ENCODE results near the gene AKAP1. TPM values are rescaled to one million over a fixed set of nuclear protein-coding genes. Genes with fewer than 3 reads are reported as not detected.
A peak's percentile ranks its signal among the peaks of the same experiment; 100 is the strongest.

Gene AKAP1
- total and polyA plus RNA-seq, 9 of the 15 experiments (the other 6 are each of a cell fraction or from before 2014, with no cell fraction given) = 12.9 to 63.8 (median 36.4) TPM

DNA sequence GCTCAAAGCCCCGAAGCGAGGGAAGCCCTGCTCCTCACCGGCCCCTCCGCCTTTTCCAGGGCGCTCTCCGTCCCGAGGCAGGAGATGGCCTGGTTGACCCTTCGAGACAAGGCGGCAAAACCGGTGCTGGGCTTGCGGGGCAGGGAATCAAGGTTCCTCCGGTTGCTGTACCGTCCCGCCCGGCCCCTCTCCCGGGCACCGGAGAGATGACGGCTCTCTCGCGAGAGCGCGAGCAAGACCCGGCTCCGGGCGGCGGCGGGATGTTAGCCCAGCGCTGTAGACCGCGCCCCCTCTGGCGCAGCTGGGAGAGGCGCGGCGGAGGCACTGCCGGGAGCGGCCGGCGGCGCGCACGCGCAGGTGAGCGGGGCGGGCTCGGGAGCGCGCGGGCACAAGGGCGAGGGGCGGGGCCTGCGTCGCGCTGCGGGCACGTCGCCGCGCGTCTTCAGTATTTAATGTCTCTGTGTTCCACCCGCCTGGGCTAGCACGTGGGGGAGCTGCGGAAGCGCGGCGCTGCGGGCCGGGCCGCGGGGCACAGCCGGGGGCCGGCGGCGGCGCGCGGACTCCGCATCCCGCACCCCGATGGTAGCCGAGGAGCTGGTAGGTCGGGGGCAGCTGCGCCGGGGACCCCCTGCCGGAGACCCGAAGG, at the start of gene AKAP1 (continued):
- TF ChIP-seq NFE2 (IDR thresholded peaks at IDR 0.05; ENCODE audit: low read depth) (peak; percentile 2; the same call in 1 of the 2 replicates), ZNF766 (CRISPR knock-in tag; conservative IDR thresholded peaks at IDR 0.05) (peak; percentile 60; the same call in 1 of the 2 replicates), LCOR (CRISPR knock-in tag; IDR thresholded peaks at IDR 0.05) (0 out of 2 replicates have a peak, but pooled peaks have one; percentile 2), JUN (IDR thresholded peaks at IDR 0.05; ENCODE audit: borderline replicate concordance, low read depth, low read length) (no peak), JUN (CRISPR knock-in tag; IDR thresholded peaks at IDR 0.05; ENCODE audit: borderline replicate concordance) (0 out of 2 replicates have a peak, but pooled peaks have one; percentile 17), MAZ (CRISPR knock-in tag; conservative IDR thresholded peaks at IDR 0.05 in 1 of 2, IDR thresholded peaks at IDR 0.05 in 1 of 2) (peak; percentile 66 to 76; a peak in 3 of 4 replicates), FOXM1 (IDR thresholded peaks at IDR 0.05; ENCODE audit: low read depth) (no peak), FOXM1 (CRISPR knock-in tag; IDR thresholded peaks at IDR 0.05; ENCODE audit: low read depth) (no peak), BRF1 (IDR thresholded peaks at IDR 0.05; ENCODE audit: borderline replicate concordance, extremely low read depth, insufficient read length) (no peak), HOXB6 (CRISPR knock-in tag; IDR thresholded peaks at IDR 0.05; ENCODE audit: borderline replicate concordance) (no peak), MBD2 (IDR thresholded peaks at IDR 0.05; ENCODE audit: borderline replicate concordance, low read depth) (peak; percentile 26; the same call in 1 of the 2 replicates), SOX6 (IDR thresholded peaks at IDR 0.05) (peak; percentile 21; the same call in 1 of the 2 replicates), ZNF79 (CRISPR knock-in tag; IDR thresholded peaks at IDR 0.05; ENCODE audit: low read depth) (no peak), CREB1 (IDR thresholded peaks at IDR 0.05) (peak; percentile 84), CREB1 (CRISPR knock-in tag; IDR thresholded peaks at IDR 0.05) (peak; percentile 69; the same call in 1 of the 2 replicates), KDM5B (IDR thresholded peaks at IDR 0.05; ENCODE audit: insufficient replicate concordance, low read depth, low read length) (peak; percentile 93), PML (IDR thresholded peaks at IDR 0.05; ENCODE audit: low read length) (peak; percentile 82; the same call in 1 of the 2 replicates), STAG1 (CRISPR knock-in tag; IDR thresholded peaks at IDR 0.05; ENCODE audit: borderline replicate concordance) (no peak), SMARCA4 (IDR thresholded peaks at IDR 0.05) (peak; percentile 11; the same call in 1 of the 2 replicates), HDAC3 (IDR thresholded peaks at IDR 0.05; ENCODE audit: borderline replicate concordance, partially characterized antibody) (peak; percentile 24)
- TF ChIP-seq, protein P1, sequence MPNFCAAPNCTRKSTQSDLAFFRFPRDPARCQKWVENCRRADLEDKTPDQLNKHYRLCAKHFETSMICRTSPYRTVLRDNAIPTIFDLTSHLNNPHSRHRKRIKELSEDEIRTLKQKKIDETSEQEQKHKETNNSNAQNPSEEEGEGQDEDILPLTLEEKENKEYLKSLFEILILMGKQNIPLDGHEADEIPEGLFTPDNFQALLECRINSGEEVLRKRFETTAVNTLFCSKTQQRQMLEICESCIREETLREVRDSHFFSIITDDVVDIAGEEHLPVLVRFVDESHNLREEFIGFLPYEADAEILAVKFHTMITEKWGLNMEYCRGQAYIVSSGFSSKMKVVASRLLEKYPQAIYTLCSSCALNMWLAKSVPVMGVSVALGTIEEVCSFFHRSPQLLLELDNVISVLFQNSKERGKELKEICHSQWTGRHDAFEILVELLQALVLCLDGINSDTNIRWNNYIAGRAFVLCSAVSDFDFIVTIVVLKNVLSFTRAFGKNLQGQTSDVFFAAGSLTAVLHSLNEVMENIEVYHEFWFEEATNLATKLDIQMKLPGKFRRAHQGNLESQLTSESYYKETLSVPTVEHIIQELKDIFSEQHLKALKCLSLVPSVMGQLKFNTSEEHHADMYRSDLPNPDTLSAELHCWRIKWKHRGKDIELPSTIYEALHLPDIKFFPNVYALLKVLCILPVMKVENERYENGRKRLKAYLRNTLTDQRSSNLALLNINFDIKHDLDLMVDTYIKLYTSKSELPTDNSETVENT (CRISPR knock-in tag; IDR thresholded peaks at IDR 0.05) = peak; percentile 72; the same call in 1 of the 2 replicates
- TF ChIP-seq, protein P2, sequence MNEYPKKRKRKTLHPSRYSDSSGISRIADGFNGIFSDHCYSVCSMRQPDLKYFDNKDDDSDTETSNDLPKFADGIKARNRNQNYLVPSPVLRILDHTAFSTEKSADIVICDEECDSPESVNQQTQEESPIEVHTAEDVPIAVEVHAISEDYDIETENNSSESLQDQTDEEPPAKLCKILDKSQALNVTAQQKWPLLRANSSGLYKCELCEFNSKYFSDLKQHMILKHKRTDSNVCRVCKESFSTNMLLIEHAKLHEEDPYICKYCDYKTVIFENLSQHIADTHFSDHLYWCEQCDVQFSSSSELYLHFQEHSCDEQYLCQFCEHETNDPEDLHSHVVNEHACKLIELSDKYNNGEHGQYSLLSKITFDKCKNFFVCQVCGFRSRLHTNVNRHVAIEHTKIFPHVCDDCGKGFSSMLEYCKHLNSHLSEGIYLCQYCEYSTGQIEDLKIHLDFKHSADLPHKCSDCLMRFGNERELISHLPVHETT (CRISPR knock-in tag; conservative IDR thresholded peaks at IDR 0.05 in 1 of 2, IDR thresholded peaks at IDR 0.05 in 1 of 2) = peak in 1 of 2 experiments; percentile 95; a peak in 2 of 4 replicates
- TF ChIP-seq, protein P3, sequence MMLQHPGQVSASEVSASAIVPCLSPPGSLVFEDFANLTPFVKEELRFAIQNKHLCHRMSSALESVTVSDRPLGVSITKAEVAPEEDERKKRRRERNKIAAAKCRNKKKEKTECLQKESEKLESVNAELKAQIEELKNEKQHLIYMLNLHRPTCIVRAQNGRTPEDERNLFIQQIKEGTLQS (IDR thresholded peaks at IDR 0.05) = peak; percentile 40; the same call in 1 of the 2 replicates
- TF ChIP-seq, protein P3 (CRISPR knock-in tag; conservative IDR thresholded peaks at IDR 0.05) = no peak

All from K562 (cell line).